RWPE2 (cell line): Measurements from ENCODE around the gene PSMD2.

ENCODE experiments used
- ATAC-seq: fragments of 200-7000 bp; cut with Tn5 transposase; 3 replicates; pipeline ENCODE4 v1.9.1; 2021; ENCODE audit warnings: low read depth
- DNase-seq: peaks from one replicate; pipeline ENCODE4 v3.0.0-alpha.2; 2020; ENCODE audit warnings: low spot score
- H3K27ac ChIP-seq: fragments of 450-650 bp; 2 replicates; pipeline ENCODE4 v1.5.1; 2017; ENCODE audit warnings: mild to moderate bottlenecking; ENCODE audit not compliant: poor library complexity, severe bottlenecking
- H3K27me3 ChIP-seq: fragments of 250-450 bp; sonication (Bioruptor Pico); 2 replicates; pipeline ENCODE4 v1.5.1; 2021; ENCODE audit warnings: mild to moderate bottlenecking, moderate library complexity; ENCODE audit not compliant: insufficient read depth, poor library complexity, severe bottlenecking
- H3K36me3 ChIP-seq: fragments of 250-450 bp; sonication (Bioruptor Pico); 2 replicates; pipeline ENCODE4 v1.5.1; 2020; ENCODE audit warnings: low read depth, mild to moderate bottlenecking, moderate library complexity
- H3K4me1 ChIP-seq: fragments of 250-450 bp; sonication (Bioruptor Pico); 2 replicates; pipeline ENCODE4 v1.5.1; 2021; ENCODE audit warnings: mild to moderate bottlenecking, moderate library complexity; ENCODE audit not compliant: insufficient read depth, poor library complexity, severe bottlenecking
- H3K4me3 ChIP-seq: fragments of 250-450 bp; sonication (Bioruptor Pico); 2 replicates; pipeline ENCODE4 v1.5.1; 2021; ENCODE audit warnings: mild to moderate bottlenecking, moderate library complexity; ENCODE audit not compliant: severe bottlenecking
- H3K9me3 ChIP-seq: fragments of 250-450 bp; sonication (Bioruptor Pico); 2 replicates; pipeline ENCODE4 v1.5.1; 2021; ENCODE audit warnings: mild to moderate bottlenecking, moderate library complexity; ENCODE audit not compliant: severe bottlenecking
- TF ChIP-seq, protein P1 (sequence below): fragments of 450-650 bp; IDR thresholded peaks from one replicate; pipeline ENCODE4 v1.5.1; 2017; ENCODE audit warnings: mild to moderate bottlenecking, moderate library complexity; ENCODE audit not compliant: poor library complexity, severe bottlenecking

PSMD2 gene

DNA sequence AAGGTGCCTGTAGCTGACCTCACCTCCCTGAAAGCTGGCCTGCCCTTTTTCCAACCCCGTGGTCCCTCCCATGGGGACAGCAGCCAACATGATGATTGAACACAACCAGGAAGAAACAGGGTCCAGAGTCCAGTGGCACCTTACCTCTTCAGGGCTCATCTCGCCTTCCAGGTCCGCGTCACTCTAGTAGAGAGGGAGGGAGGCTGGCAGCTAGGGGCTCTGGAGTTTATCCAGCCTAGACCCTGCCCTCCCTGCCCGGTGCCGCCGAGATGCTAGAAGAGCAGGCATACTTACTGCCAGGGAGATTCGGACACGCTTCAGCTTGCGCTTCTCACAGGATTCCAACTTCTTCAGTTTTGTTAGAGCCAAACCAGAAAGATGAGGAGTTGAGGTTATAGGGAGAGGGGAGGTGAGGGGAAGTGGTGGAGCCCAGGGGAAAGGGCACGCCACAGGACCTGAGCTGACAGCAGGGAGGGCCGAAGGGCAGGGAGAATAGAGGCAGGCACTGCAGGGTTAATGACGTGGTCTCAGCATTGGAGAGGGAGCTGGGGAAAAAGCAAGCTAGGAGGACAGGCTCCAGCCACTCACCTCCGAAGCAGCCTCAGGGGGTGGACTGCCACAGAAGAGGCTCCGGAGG is 53.2 kb downstream of the PSMD2 start:
- peak; percentile 35 for DNase-seq
- Histone ChIP-seq H3K27ac (no peak overlapping the region), H3K27me3 (no peaks in the 10 kb centered on the region), H3K4me3 (no peak overlapping the region), H3K9me3 (no peaks in the 10 kb centered on the region), H3K4me1 (no peaks in the 10 kb centered on the region), H3K36me3 (peaks cover 26% of the 10 kb centered on the region)
- TF ChIP-seq, protein P1, sequence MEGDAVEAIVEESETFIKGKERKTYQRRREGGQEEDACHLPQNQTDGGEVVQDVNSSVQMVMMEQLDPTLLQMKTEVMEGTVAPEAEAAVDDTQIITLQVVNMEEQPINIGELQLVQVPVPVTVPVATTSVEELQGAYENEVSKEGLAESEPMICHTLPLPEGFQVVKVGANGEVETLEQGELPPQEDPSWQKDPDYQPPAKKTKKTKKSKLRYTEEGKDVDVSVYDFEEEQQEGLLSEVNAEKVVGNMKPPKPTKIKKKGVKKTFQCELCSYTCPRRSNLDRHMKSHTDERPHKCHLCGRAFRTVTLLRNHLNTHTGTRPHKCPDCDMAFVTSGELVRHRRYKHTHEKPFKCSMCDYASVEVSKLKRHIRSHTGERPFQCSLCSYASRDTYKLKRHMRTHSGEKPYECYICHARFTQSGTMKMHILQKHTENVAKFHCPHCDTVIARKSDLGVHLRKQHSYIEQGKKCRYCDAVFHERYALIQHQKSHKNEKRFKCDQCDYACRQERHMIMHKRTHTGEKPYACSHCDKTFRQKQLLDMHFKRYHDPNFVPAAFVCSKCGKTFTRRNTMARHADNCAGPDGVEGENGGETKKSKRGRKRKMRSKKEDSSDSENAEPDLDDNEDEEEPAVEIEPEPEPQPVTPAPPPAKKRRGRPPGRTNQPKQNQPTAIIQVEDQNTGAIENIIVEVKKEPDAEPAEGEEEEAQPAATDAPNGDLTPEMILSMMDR = no peak
- ATAC-seq = no peak

DNA sequence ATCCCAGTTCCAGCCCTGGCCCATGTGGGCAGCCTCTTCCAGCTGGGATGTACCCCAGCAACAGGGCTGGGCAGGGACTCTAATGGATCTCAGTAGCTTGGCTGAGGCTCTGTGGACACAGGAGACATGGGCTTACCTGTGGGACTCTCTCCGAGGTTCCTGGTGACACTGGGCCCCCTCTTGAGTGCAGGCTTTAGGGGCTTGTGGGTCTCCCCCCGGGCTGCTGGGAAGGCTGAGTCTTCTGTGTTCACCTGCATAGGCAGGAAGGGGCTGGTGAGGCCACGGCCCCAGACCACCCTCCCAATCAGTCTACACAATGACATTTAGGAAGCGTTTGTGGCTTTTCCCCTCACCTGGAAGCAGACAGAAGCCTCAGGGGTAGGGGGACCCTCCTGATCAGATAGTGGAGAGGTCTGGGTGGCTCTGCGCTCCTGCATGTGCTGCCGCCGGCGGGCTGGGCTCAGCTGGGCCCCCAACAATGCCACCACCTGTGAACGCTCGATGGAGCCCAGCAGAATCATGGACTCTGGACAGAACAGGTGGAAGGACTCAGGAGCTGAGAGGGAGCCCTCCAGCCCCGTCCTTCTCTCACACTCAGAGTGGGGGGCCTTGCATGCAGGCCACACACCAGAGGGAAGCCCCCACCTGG is 54.0 kb downstream of the PSMD2 start:
- TF ChIP-seq, protein P1 = no peak
- H3K27me3 ChIP-seq = no peaks in the 10 kb centered on the region
- no peak overlapping the region for H3K4me3 ChIP-seq
- H3K4me1 ChIP-seq = no peaks in the 10 kb centered on the region
- ATAC-seq (no peak), DNase-seq (no peak)
- no peak overlapping the region for H3K27ac ChIP-seq
- peaks cover 26% of the 10 kb centered on the region for H3K36me3 ChIP-seq
- no peaks in the 10 kb centered on the region for H3K9me3 ChIP-seq

DNA sequence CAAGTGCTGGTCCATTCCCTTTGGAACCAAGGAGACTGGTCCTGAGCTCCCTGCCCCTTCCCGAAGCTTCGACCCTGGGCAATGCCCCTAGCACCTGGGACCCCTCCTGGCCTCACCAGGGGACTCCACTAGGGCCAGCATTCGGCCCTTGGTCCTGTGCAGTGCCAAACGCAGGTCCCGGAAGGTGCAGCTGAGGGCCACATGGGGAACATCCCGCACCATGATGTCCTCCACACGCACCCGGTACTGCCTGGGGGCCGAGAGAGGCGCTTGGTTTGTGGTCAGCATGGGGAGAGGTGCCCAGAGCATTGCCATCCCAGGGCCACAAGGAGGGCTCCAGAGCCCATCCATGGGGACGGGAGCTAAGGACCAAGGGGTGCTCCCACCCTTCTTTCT is 54.5 kb downstream of the PSMD2 start:
- Histone ChIP-seq H3K9me3 (no peaks in the 10 kb centered on the region), H3K4me1 (no peaks in the 10 kb centered on the region), H3K27ac (no peak overlapping the region), H3K36me3 (peaks cover 26% of the 10 kb centered on the region), H3K4me3 (no peak overlapping the region), H3K27me3 (no peaks in the 10 kb centered on the region)
- TF ChIP-seq, protein P1 = no peak
- DNase-seq (peak; percentile 45), ATAC-seq (no peak)

DNA sequence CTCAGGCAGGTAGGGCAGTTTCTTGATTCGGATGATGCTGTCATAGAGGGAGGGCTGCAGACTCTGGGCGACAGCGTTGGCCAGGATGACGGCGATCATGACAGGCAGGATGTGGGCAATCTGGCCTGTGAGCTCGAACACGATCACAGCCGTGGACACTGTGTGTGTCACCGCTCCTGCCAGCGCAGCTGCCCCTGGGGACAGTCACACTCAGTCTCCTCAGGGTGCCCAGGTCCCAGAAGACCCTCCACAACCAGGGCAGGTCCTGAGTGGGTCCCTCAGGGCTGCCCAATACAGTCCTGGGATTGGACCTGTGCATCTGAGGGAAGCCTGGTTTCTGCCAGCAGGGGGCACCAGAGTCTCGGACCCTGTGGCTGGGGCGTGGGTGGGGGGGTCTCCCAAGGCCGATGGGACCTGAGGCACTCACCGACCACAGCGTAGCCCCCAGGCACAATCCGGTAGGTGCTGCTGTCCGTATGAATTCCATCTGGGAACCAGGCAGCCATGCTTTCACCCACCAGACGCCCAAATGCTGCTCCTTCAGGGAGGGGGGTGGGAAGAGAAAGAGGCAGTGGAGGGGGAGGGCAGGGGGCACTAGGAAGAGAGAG is 55.2 kb downstream of the PSMD2 start:
- DNase-seq (peak; percentile 48), ATAC-seq (0 out of 3 replicates have a peak, but pooled peaks have one; percentile 35)
- TF ChIP-seq, protein P1 = peak; percentile 62
- Histone ChIP-seq H3K4me1 (no peaks in the 10 kb centered on the region), H3K27ac (no peak overlapping the region), H3K27me3 (no peaks in the 10 kb centered on the region), H3K36me3 (peaks cover 26% of the 10 kb centered on the region), H3K4me3 (no peak overlapping the region), H3K9me3 (no peaks in the 10 kb centered on the region)
